C4-2B (cell line): Measurements from ENCODE around the gene NOP56.

Experiments used
- ZFX ChIP-seq: fragments of 450-650 bp; IDR thresholded peaks from 2 replicates; pipeline ENCODE4 v1.6.1; 2017
- TF ChIP-seq, protein P1 (sequence below): fragments of 450-650 bp; conservative IDR thresholded peaks from 2 replicates; pipeline ENCODE4 v1.5.1; 2017; ENCODE audit warnings: mild to moderate bottlenecking

DNA sequence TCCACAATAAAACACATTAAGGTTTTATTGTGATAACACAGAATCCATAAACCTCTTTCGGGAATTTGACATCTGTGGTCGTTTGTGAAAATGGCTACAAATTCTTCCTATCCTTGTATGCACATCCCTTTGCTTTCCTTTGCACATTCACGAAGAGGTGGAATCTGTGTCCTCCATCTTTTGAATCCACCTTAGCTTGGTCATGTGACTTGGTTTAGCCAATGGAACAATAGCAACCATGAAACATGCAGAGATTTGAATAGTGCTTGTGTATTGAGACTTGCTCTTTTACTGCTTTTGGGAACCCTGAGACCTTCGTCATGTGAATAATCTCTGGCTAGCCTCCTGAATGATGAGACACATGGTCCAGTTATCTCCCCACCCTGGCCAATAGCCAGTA lies 49.7 kb upstream of the NOP56 start:
- TF ChIP-seq, protein P1, sequence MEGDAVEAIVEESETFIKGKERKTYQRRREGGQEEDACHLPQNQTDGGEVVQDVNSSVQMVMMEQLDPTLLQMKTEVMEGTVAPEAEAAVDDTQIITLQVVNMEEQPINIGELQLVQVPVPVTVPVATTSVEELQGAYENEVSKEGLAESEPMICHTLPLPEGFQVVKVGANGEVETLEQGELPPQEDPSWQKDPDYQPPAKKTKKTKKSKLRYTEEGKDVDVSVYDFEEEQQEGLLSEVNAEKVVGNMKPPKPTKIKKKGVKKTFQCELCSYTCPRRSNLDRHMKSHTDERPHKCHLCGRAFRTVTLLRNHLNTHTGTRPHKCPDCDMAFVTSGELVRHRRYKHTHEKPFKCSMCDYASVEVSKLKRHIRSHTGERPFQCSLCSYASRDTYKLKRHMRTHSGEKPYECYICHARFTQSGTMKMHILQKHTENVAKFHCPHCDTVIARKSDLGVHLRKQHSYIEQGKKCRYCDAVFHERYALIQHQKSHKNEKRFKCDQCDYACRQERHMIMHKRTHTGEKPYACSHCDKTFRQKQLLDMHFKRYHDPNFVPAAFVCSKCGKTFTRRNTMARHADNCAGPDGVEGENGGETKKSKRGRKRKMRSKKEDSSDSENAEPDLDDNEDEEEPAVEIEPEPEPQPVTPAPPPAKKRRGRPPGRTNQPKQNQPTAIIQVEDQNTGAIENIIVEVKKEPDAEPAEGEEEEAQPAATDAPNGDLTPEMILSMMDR, result no peak
- TF ChIP-seq ZFX, result no peak
